Measurements from ENCODE around the gene MTTP. TPM values are rescaled to one million over a fixed set of nuclear protein-coding genes. Genes with fewer than 3 reads are reported as not detected.

The MTTP gene
- total RNA-seq, 1 experiment from 2014 or later: not detected

DNA sequence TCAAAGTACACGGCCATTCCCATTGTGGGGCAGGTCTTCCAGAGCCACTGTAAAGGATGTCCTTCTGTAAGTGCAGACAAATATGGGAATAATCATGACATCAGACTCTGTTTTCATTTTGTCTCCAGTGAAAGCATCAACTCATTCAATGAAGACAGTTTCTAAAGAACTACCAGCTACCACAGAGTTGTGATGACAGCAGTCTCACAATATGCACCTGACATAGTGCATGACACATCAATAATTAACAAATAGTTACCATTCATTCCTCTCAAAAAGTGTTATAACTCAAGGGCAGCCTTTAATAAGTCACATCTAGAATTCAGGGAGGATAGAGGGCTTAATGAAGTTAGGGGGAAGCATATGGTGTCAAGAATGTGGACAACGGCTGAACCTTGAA, 20.2 kb downstream of the MTTP start:
- H3K9me3 ChIP-seq (ENCODE audit: insufficient read depth, low read depth): no peaks in the 10 kb centered on the region
- H3K4me2 ChIP-seq: no peak overlapping the region
- H3K79me2 ChIP-seq (ENCODE audit: low read depth): no peaks in the 10 kb centered on the region
- H2AFZ ChIP-seq: no peak overlapping the region
- CTCF ChIA-PET: no interaction called here
- H3K4me1 ChIP-seq (replicated peaks; ENCODE audit: insufficient read depth): no peaks in the 10 kb centered on the region
- H3K27me3 ChIP-seq (ENCODE audit: insufficient read depth, low read depth): no peaks in the 10 kb centered on the region
- no peaks in the 10 kb centered on the region for H3K36me3 ChIP-seq (ENCODE audit: low read depth)
- H4K20me1 ChIP-seq (ENCODE audit: insufficient read depth): no peaks in the 10 kb centered on the region
- TF ChIP-seq, protein P1, sequence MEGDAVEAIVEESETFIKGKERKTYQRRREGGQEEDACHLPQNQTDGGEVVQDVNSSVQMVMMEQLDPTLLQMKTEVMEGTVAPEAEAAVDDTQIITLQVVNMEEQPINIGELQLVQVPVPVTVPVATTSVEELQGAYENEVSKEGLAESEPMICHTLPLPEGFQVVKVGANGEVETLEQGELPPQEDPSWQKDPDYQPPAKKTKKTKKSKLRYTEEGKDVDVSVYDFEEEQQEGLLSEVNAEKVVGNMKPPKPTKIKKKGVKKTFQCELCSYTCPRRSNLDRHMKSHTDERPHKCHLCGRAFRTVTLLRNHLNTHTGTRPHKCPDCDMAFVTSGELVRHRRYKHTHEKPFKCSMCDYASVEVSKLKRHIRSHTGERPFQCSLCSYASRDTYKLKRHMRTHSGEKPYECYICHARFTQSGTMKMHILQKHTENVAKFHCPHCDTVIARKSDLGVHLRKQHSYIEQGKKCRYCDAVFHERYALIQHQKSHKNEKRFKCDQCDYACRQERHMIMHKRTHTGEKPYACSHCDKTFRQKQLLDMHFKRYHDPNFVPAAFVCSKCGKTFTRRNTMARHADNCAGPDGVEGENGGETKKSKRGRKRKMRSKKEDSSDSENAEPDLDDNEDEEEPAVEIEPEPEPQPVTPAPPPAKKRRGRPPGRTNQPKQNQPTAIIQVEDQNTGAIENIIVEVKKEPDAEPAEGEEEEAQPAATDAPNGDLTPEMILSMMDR (conservative IDR thresholded peaks at IDR 0.05): no peak
- no peak for TF ChIP-seq EZH2 (IDR thresholded peaks at IDR 0.05; ENCODE audit: low read depth)
- no peak overlapping the region for H3K27ac ChIP-seq
- no peak for DNase-seq
- no peaks in the 10 kb centered on the region for H3K9me2 ChIP-seq (ENCODE audit: insufficient read depth)
- H3F3A ChIP-seq (ENCODE audit: insufficient read depth, low read depth): no peaks in the 10 kb centered on the region
- POLR2A ChIA-PET (ENCODE audit: unreplicated experiment): no interaction called here
- intact Hi-C loops (cut with micrococcal nuclease; ENCODE audit: unreplicated experiment): no loop called here
- no peak overlapping the region for H3K4me3 ChIP-seq
- BruUV-seq (replicated peaks): no TSS peak

DNA sequence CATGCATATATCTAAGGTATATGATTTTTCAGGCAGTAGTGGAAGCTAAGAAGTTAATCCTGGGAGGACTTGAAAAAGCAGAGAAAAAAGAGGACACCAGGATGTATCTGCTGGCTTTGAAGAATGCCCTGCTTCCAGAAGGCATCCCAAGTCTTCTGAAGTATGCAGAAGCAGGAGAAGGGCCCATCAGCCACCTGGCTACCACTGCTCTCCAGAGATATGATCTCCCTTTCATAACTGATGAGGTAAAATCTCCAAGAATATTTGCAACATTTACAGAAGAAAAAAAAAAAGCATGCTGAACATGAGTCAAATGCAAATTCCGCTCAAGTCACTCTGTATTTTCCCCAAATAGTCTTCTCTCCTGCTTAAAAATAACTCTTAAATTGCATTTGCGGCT, 32.1 kb downstream of the MTTP start:
- no peaks in the 10 kb centered on the region for H3F3A ChIP-seq (ENCODE audit: insufficient read depth, low read depth)
- H3K27ac ChIP-seq: no peak overlapping the region
- no peaks in the 10 kb centered on the region for H3K9me3 ChIP-seq (ENCODE audit: insufficient read depth, low read depth)
- BruUV-seq (replicated peaks): no TSS peak
- no peaks in the 10 kb centered on the region for H3K9me2 ChIP-seq (ENCODE audit: insufficient read depth)
- no peak overlapping the region for H2AFZ ChIP-seq
- CTCF ChIA-PET: no interaction called here
- no peaks in the 10 kb centered on the region for H3K36me3 ChIP-seq (ENCODE audit: low read depth)
- DNase-seq: no peak
- H3K79me2 ChIP-seq (ENCODE audit: low read depth): no peaks in the 10 kb centered on the region
- intact Hi-C loops (cut with micrococcal nuclease; ENCODE audit: unreplicated experiment): no loop called here
- TF ChIP-seq, protein P1 (conservative IDR thresholded peaks at IDR 0.05): no peak
- TF ChIP-seq EZH2 (IDR thresholded peaks at IDR 0.05; ENCODE audit: low read depth): no peak
- H3K4me3 ChIP-seq: no peak overlapping the region
- H3K4me1 ChIP-seq (replicated peaks; ENCODE audit: insufficient read depth): no peaks in the 10 kb centered on the region
- POLR2A ChIA-PET (ENCODE audit: unreplicated experiment): no interaction called here
- H3K4me2 ChIP-seq: no peak overlapping the region
- no peaks in the 10 kb centered on the region for H4K20me1 ChIP-seq (ENCODE audit: insufficient read depth)
- H3K27me3 ChIP-seq (ENCODE audit: insufficient read depth, low read depth): no peaks in the 10 kb centered on the region

DNA sequence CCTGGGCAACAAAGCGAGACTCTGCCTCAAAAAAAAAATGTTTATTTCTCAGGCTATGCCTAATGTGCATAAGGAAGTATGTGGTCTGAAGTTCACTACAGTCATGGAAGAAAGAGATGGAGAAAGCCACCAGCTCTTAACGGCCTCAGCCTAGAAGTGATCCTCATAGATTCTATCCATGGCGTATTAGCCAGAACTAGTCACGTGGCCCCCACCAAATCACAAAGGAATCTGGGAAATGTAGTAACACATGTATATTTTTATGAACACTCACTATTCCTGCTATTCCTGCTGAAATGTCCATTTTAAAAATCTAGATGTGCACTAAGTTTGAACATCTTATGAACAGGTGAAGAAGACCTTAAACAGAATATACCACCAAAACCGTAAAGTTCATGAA, 33.8 kb downstream of the MTTP start:
- Histone ChIP-seq H3K9me3 (ENCODE audit: insufficient read depth, low read depth) (no peaks in the 10 kb centered on the region), H3K36me3 (ENCODE audit: low read depth) (no peaks in the 10 kb centered on the region), H3K9me2 (ENCODE audit: insufficient read depth) (no peaks in the 10 kb centered on the region), H3K79me2 (ENCODE audit: low read depth) (no peaks in the 10 kb centered on the region), H3K27ac (no peak overlapping the region), H3F3A (ENCODE audit: insufficient read depth, low read depth) (no peaks in the 10 kb centered on the region), H3K4me2 (no peak overlapping the region), H2AFZ (no peak overlapping the region), H3K4me3 (no peak overlapping the region), H3K27me3 (ENCODE audit: insufficient read depth, low read depth) (no peaks in the 10 kb centered on the region), H3K4me1 (replicated peaks; ENCODE audit: insufficient read depth) (no peaks in the 10 kb centered on the region), H4K20me1 (ENCODE audit: insufficient read depth) (no peaks in the 10 kb centered on the region)
- CTCF ChIA-PET: no interaction called here
- POLR2A ChIA-PET (ENCODE audit: unreplicated experiment): no interaction called here
- no peak for DNase-seq
- intact Hi-C loops (cut with micrococcal nuclease; ENCODE audit: unreplicated experiment): no loop called here
- TF ChIP-seq EZH2 (IDR thresholded peaks at IDR 0.05; ENCODE audit: low read depth): no peak
- TF ChIP-seq, protein P1 (conservative IDR thresholded peaks at IDR 0.05): no peak
- BruUV-seq (replicated peaks): no TSS peak

All from PC-9 (cell line).